ENCODE measurements around the gene OR5K4. TPM values are rescaled to one million over a fixed set of nuclear protein-coding genes. Genes with fewer than 3 reads are reported as not detected.

Gene OR5K4
- total RNA-seq, 2 experiments from 2014 or later, result not detected

GRCh38 chr3:98361289-98361688 lies 7.6 kb downstream of the OR5K4 start:
- no peaks in the 10 kb centered on the region for H3K36me3 ChIP-seq (ENCODE audit: insufficient read depth, low read length)
- ChIA-PET CTCF (no interaction called here), POLR2A (no interaction called here)
- no peak for ATAC-seq (ENCODE audit: poor library complexity)
- Mint-ChIP-seq H3K4me1 (ENCODE audit: low read depth) (no peaks in the 10 kb centered on the region), H3K27ac (no peak overlapping the region), H3K36me3 (ENCODE audit: low read depth) (no peaks in the 10 kb centered on the region), H3K27me3 (no peaks in the 10 kb centered on the region), H3K9me3 (peaks cover 18% of the 10 kb centered on the region), H3K4me3 (no peak overlapping the region)
- intact Hi-C loops (cut with DNase I, micrococcal nuclease), result no loop called here
- peaks cover 0 to 21% of the 10 kb centered on the region in 2 experiments for H3K9me3 ChIP-seq (ENCODE audit: control insufficient read depth in 1 of 2, insufficient read depth in 1 of 2, low read length in 2 of 2)
- TF ChIP-seq, protein P1, sequence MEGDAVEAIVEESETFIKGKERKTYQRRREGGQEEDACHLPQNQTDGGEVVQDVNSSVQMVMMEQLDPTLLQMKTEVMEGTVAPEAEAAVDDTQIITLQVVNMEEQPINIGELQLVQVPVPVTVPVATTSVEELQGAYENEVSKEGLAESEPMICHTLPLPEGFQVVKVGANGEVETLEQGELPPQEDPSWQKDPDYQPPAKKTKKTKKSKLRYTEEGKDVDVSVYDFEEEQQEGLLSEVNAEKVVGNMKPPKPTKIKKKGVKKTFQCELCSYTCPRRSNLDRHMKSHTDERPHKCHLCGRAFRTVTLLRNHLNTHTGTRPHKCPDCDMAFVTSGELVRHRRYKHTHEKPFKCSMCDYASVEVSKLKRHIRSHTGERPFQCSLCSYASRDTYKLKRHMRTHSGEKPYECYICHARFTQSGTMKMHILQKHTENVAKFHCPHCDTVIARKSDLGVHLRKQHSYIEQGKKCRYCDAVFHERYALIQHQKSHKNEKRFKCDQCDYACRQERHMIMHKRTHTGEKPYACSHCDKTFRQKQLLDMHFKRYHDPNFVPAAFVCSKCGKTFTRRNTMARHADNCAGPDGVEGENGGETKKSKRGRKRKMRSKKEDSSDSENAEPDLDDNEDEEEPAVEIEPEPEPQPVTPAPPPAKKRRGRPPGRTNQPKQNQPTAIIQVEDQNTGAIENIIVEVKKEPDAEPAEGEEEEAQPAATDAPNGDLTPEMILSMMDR (IDR thresholded peaks at IDR 0.05), result no peak
- no peaks in the 10 kb centered on the region for H3K27me3 ChIP-seq (ENCODE audit: control insufficient read depth in 1 of 2, insufficient read depth in 2 of 2, low read length in 2 of 2)
- no peak overlapping the region for H3K4me3 ChIP-seq (ENCODE audit: low read length)
- no peak for DNase-seq
- no peak overlapping the region for H3K27ac ChIP-seq (ENCODE audit: low read depth in 1 of 2, low read length in 2 of 2)
- H3K4me1 ChIP-seq (ENCODE audit: insufficient read depth, low read length), result no peaks in the 10 kb centered on the region

- H3K4me3 ChIP-seq (ENCODE audit: low read length), result no peak overlapping the region
- H3K27me3 ChIP-seq (ENCODE audit: control insufficient read depth in 1 of 2, insufficient read depth in 2 of 2, low read length in 2 of 2), result no peaks in the 10 kb centered on the region
- H3K9me3 ChIP-seq (ENCODE audit: control insufficient read depth in 1 of 2, insufficient read depth in 1 of 2, low read length in 2 of 2), result peaks cover 0 to 3% of the 10 kb centered on the region in 2 experiments
- Mint-ChIP-seq H3K4me1 (ENCODE audit: low read depth) (no peaks in the 10 kb centered on the region), H3K27me3 (peaks cover 7% of the 10 kb centered on the region), H3K36me3 (ENCODE audit: low read depth) (no peaks in the 10 kb centered on the region), H3K9me3 (peaks cover 10% of the 10 kb centered on the region), H3K27ac (no peak overlapping the region), H3K4me3 (no peak overlapping the region)
- TF ChIP-seq, protein P1 (IDR thresholded peaks at IDR 0.05), result no peak
- intact Hi-C loops (cut with DNase I, micrococcal nuclease), result no loop called here
- ATAC-seq (ENCODE audit: poor library complexity), result no peak
- POLR2A ChIA-PET, result no interaction called here
- CTCF ChIA-PET, result no interaction called here
- no peaks in the 10 kb centered on the region for H3K36me3 ChIP-seq (ENCODE audit: insufficient read depth, low read length)
- no peak for DNase-seq
- no peak overlapping the region for H3K27ac ChIP-seq (ENCODE audit: low read depth in 1 of 2, low read length in 2 of 2)
- H3K4me1 ChIP-seq (ENCODE audit: insufficient read depth, low read length), result no peaks in the 10 kb centered on the region
Observed at GRCh38 chr3:98367464-98368246, 14.0 kb downstream of the OR5K4 start.

- TF ChIP-seq, protein P1 (IDR thresholded peaks at IDR 0.05), result no peak
- Mint-ChIP-seq H3K36me3 (ENCODE audit: low read depth) (no peaks in the 10 kb centered on the region), H3K4me3 (no peak overlapping the region), H3K9me3 (peaks cover 7% of the 10 kb centered on the region), H3K4me1 (ENCODE audit: low read depth) (no peaks in the 10 kb centered on the region), H3K27ac (no peak overlapping the region), H3K27me3 (peaks cover 7% of the 10 kb centered on the region)
- Histone ChIP-seq H3K4me3 (ENCODE audit: low read length) (no peak overlapping the region), H3K9me3 (ENCODE audit: control insufficient read depth in 1 of 2, insufficient read depth in 1 of 2, low read length in 2 of 2) (peaks cover 0 to 3% of the 10 kb centered on the region in 2 experiments), H3K4me1 (ENCODE audit: insufficient read depth, low read length) (no peaks in the 10 kb centered on the region), H3K27me3 (ENCODE audit: control insufficient read depth in 1 of 2, insufficient read depth in 2 of 2, low read length in 2 of 2) (no peaks in the 10 kb centered on the region), H3K27ac (ENCODE audit: low read depth in 1 of 2, low read length in 2 of 2) (no peak overlapping the region), H3K36me3 (ENCODE audit: insufficient read depth, low read length) (no peaks in the 10 kb centered on the region)
- ChIA-PET POLR2A (no interaction called here), CTCF (no interaction called here)
- no peak for DNase-seq
- ATAC-seq (ENCODE audit: poor library complexity), result no peak
- intact Hi-C loops (cut with DNase I, micrococcal nuclease), result no loop called here
Observed at GRCh38 chr3:98371186-98371585, 17.5 kb downstream of the OR5K4 start.
